Fibroblast of the aortic adventitia (primary cell): ENCODE measurements around the gene SFI1. TPM values are rescaled to one million over a fixed set of nuclear protein-coding genes. Genes with fewer than 3 reads are reported as not detected.
"Not testable (repeated sequence)": the region's sequence is repeated elsewhere in the genome, so short reads cannot be mapped to it uniquely, and the experiment has no call there.

Experiments used
- DNase-seq: peaks from one replicate; pipeline ENCODE4 v3.0.0-alpha.2; 2010; ENCODE audit warnings: low read depth
- H3K4me3 ChIP-seq: 2 replicates; pipeline ENCODE4 v1.5.1; 2011; ENCODE audit warnings: low read depth, mild to moderate bottlenecking, control low read depth, low read length, moderate library complexity
- total RNA-seq: library from RNA; depleted of rRNA; stranded (reverse); fragments of >200 nt; gene quantifications from 2 replicates; pipeline ENCODE4 v1.2.3, GENCODE V29; 2012; ENCODE audit warnings: low replicate concordance
- TF ChIP-seq, protein P1 (sequence below): IDR thresholded peaks from 2 replicates; pipeline ENCODE4 v1.5.1; 2011; ENCODE audit warnings: mild to moderate bottlenecking, low read length, control low read depth, inconsistent platforms; ENCODE audit not compliant: insufficient read depth

The SFI1 gene
- total RNA-seq, 1 donor, result 19.9 TPM

DNA sequence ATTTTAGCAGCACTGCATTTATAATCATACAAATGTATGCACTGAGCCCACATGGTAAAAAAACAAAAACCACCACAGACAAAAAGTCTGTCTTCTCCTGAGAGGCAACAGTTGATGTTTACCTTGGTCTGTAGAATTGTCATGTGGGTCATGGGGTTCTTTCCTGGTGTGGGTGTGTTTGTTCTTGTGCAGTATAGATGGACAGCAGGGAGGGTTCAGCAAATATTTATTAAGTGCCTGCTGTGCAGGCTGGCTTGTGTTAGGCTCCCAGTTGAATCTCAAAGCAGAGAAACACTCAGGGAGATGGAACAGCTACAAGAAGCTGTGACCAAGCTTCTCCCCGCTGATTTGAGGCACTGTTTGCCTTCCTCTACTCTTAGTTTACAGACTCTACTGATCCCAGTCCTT lies 83.5 kb downstream of the SFI1 start:
- H3K4me3 ChIP-seq, result no peak overlapping the region
- DNase-seq, result no peak
- TF ChIP-seq, protein P1, sequence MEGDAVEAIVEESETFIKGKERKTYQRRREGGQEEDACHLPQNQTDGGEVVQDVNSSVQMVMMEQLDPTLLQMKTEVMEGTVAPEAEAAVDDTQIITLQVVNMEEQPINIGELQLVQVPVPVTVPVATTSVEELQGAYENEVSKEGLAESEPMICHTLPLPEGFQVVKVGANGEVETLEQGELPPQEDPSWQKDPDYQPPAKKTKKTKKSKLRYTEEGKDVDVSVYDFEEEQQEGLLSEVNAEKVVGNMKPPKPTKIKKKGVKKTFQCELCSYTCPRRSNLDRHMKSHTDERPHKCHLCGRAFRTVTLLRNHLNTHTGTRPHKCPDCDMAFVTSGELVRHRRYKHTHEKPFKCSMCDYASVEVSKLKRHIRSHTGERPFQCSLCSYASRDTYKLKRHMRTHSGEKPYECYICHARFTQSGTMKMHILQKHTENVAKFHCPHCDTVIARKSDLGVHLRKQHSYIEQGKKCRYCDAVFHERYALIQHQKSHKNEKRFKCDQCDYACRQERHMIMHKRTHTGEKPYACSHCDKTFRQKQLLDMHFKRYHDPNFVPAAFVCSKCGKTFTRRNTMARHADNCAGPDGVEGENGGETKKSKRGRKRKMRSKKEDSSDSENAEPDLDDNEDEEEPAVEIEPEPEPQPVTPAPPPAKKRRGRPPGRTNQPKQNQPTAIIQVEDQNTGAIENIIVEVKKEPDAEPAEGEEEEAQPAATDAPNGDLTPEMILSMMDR, result no peak

- DNase-seq, result peak; percentile 28
- TF ChIP-seq, protein P1, result no peak
- H3K4me3 ChIP-seq, result no peak overlapping the region
These were observed 87.6 kb downstream of the SFI1 start for GRCh38 chr22:31583861-31584485.

DNA sequence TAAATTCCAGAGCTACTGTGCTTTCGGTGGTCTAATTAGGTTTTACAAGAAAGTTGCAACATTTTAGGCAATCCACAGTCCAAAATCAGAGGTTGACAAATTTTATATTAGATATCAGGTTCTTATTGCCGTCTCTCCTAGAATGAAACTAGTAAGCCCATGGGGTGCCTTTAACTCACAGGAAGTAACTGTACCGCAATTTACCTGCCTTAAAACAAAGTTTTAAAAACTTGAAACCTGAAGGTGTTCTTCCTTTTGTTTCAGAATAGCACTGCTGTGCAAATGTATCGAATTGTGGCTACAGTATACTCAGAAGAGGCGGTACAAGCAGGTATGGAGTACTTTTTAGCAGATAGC lies 88.4 kb downstream of the SFI1 start:
- H3K4me3 ChIP-seq, result no peak overlapping the region
- TF ChIP-seq, protein P1, result no peak
- DNase-seq, result no peak

- DNase-seq, result peak; percentile 73
- TF ChIP-seq, protein P1, result no peak
- no peak overlapping the region for H3K4me3 ChIP-seq
These were observed 89.0 kb downstream of the SFI1 start for GRCh38 chr22:31585161-31585859.

GRCh38 chr22:31586137-31586920 lies 90.0 kb downstream of the SFI1 start:
- H3K4me3 ChIP-seq, result no peak overlapping the region
- peak; percentile 65 for DNase-seq
- TF ChIP-seq, protein P1, result no peak

GRCh38 chr22:31588970-31589675 lies 92.8 kb downstream of the SFI1 start:
- H3K4me3 ChIP-seq, result no peak overlapping the region
- no peak for DNase-seq
- TF ChIP-seq, protein P1, result no peak

- DNase-seq, H3K4me3 ChIP-seq: not testable (repeated sequence)
These were observed 93.8 kb downstream of the SFI1 start for GRCh38 chr22:31590161-31590560.
